ENCODE data around the gene TDG.

DNA sequence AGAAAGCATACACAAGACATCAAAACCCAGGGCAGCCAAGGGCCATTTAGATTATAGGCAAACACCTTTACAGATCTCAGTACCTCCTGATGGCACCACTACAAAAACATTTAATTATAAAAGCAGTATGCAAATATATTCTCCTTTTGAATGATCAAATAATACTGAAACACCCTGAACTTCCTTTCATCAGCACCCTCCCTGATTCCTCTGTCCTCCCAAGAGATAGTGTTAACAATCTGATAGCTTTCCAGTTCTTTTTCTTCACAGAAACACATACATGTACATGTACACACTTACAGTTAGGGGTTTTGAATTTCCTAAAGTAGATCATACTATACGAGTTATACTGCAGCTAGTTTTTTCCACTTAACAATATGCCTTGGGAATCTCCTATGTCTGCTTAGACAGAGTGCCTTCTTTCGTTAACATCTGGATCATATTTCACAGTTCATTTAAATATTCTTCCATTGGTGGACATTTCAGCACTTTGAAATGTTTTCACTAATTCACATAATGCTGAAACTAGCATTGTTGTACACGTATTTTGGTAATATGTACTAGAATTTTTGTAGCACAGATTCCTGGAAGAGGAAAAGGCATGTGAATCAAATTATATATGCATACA lies 35.2 kb downstream of the TDG start:
- TF ChIP-seq NR2C2 (IDR thresholded peaks at IDR 0.05; ENCODE audit: borderline replicate concordance, control insufficient read depth, insufficient read length, low read depth), result no peak
- no peak for TF ChIP-seq CTCF (IDR thresholded peaks at IDR 0.05 in 2 of 3, conservative IDR thresholded peaks at IDR 0.05 in 1 of 3; ENCODE audit: control insufficient read depth in 2 of 3, extremely low read depth in 1 of 3, insufficient read depth in 1 of 3, low read depth in 3 of 3, low read length in 3 of 3)
- TF ChIP-seq SMARCA5 (IDR thresholded peaks at IDR 0.05), result no peak
- no peak for TF ChIP-seq TAF1 (IDR thresholded peaks at IDR 0.05; ENCODE audit: borderline replicate concordance, low read depth, low read length)
- TF ChIP-seq POLR2A (IDR thresholded peaks at IDR 0.05; ENCODE audit: low read depth, low read length), result no peak
- no peak for TF ChIP-seq SMC3 (IDR thresholded peaks at IDR 0.05; ENCODE audit: borderline replicate concordance, low read length)
- no peak for TF ChIP-seq NRF1 (conservative IDR thresholded peaks at IDR 0.05; ENCODE audit: low read depth, low read length)
- no peak for TF ChIP-seq JUND (IDR thresholded peaks at IDR 0.05; ENCODE audit: low read depth, low read length)
- TF ChIP-seq NFIC (IDR thresholded peaks at IDR 0.05; ENCODE audit: low read depth, low read length), result no peak
- TF ChIP-seq HDAC2 (IDR thresholded peaks at IDR 0.05), result no peak
- no peak for TF ChIP-seq ETV6 (conservative IDR thresholded peaks at IDR 0.05 in 1 of 2, IDR thresholded peaks at IDR 0.05 in 1 of 2; ENCODE audit: borderline replicate concordance in 1 of 2, low read depth in 1 of 2)
- TF ChIP-seq ZNF24 (IDR thresholded peaks at IDR 0.05), result no peak
- TF ChIP-seq YY1 (IDR thresholded peaks at IDR 0.05; ENCODE audit: low read depth, low read length), result no peak

All from GM12878 (cell line).